AG08396 (cell line): ENCODE data around the gene TUBGCP4.

Experiments used
- DNase-seq: peaks from one replicate; pipeline ENCODE4 v3.0.0; 2012; ENCODE audit warnings: low spot score, mixed read lengths

TUBGCP4 gene

DNA sequence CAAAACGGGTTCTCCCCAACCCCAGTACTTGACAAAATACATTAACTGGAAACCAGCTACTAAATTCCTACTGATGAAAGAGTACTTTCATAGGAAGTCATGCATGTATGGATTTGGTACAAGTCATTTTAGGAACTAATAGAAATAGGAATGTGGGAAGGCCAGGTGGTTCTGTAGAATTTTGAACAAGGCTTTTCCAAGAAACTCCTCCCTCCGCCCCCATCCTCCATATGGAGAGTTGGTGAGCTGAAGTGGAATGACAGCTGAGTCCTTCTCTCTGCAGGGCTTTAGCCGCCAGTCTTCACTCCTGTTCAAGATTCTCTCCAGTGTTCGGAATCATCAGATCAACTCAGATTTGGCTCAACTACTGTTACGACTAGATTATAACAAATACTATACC lies 33.2 kb downstream of the TUBGCP4 start:
- no peak for DNase-seq

DNA sequence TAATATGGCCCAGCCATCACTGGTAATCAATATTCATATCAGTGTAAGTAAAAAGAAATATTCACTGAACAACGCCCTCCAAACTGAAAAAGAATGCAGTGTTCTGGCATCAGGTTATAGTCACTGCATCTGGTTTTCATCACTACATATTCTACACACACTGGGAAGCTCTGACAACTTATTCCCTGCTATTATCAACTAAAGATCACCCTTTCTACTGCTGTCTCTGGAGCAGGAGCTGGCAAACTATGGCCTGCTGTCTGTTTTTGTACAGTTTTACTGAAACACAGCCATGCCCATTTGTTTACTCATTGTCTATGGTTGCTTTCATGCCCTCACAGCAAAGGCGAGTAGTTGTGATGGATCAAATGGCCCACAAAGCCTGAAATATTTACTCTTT lies 35.3 kb downstream of the TUBGCP4 start:
- no peak for DNase-seq

DNA sequence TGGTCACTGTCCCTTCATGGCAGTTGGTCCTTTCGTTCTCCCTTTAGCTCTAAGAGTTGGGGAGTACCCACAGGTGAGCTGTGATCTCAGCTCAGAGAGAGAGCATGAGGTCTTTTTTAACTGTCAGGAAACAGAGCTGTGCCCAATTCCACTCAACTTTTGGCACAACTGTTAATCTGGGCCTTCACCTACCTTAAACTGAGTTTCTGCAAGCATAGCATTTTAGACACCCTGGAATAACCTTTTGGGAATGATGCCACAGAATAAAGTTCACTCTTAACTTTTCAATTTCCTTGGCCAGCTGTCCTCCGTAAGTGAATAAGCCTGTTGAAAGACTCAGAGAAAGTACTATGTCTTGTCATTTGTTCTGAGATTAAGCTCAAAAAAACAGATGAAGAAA lies 35.9 kb downstream of the TUBGCP4 start:
- DNase-seq = no peak

DNA sequence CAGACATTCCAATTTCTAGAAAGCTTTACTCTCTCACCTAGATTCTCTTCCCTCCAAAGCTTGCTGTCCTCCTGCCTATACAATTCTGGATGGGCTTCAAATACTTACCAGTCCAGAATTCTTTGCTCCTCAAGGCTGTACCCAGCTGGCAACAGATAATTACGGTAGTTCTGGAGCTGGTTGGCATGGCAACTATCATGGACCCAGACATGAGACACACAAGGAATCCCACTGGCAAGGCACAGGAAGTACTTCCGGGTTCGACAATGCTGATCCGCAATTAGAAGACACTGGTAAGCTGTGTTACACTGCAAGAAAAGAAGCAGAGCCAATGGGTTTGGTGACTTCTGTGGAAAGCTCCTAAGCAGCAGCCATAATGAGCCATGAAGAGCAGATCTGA lies 37.9 kb downstream of the TUBGCP4 start:
- no peak for DNase-seq

DNA sequence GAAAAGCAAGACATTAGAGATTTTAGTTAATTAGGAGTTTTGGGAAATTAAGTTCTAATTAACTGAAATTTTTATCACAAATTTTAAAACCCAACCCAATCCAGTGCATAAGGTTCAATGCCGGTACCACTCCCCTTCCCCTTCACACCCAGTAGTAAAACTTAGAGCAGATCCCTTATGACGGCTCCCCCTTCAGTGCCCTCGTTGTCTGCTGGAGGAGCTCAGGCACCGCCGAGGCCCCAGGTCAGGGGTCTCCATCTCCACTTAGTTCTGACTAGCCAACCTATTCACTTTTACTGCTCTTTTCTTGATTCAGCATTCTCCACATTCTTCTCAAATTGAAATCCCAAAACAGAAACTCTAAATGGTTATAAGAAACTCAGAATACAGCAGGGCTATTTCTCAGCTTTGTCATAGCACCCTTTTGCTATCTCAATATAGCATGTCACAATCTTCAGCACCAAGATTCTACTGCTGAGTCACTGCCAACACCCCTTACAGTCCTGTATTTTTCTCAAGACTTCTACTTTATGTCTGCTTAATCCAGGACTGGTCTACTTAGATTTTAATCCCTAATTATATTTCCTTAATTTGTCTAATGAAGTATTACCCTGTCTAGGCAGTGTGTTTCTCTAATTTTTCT lies 39.8 kb downstream of the TUBGCP4 start:
- peak; percentile 16 for DNase-seq

DNA sequence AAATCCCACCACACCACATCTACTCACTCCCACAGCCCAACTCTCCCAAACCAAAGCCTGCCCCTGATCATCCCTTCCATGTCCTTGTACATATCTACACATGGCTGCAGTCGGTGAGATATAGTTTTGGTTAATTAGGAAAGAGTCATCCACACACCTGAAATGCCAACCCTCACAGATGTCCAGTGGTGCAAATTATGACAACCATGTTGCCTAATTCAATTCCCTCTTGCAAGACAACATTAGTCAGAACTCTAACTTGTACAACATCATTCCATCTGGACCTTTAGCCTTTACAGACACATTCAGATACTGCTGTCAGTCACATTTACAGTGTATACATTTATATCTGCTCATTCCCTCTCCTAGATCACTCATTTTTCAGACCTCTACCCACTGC lies 41.2 kb downstream of the TUBGCP4 start:
- DNase-seq = no peak

DNA sequence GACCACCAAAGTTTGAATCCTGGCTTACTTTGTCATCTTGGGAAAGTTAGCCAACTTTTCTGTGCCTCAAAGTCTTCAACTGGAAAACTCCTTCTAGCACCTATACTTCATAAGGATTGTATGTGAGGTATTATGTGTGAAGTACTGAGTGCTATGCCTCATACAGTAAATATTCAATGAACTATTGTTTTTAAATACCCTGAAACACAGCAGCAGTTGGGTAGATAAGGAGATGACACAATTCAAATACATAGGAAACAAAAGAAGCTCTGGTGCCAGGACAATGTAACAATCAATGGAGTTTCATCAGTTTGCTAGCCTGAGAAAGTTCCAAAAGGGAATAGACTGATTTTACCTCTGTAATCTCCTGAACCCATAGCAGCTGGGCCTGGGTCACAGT lies 43.3 kb downstream of the TUBGCP4 start:
- DNase-seq = no peak

DNA sequence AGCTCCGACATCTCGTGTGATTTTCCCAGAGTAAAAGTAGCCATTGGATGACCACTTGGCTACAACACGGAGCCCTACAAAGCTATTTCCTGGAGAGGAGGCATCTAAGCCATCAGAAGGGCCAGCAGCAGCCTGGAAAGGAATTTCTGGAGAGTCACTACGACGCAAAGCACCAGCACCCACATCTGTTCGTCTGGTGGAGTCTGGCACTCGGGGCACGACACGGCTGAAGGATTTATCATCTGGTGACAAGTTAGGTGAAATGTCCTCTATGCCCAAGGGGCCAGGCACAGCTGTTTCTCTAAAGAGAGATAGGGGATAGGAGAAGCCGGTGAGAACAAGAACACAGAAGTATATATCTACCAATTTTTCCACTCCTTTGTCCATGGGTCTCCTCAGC lies 49.5 kb downstream of the TUBGCP4 start:
- DNase-seq = no peak

DNA sequence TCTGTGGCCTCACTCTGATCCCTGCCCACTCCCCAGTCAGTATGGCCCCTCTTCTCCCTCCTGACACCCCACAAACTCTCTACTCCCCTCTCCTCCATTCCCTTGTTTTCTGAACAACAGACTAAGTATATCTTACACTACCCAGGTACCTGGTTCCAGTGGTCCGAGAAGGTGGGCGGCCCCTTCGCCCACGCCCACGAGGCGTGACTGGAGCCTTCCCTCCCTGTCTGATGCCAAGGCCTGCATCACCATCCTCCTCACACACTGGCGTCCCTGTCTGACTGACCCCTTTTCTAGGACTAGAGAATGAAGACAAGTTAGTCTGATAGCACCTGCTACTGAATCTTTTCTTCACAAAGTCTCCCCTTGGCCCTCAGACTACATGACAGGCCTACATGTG lies 50.0 kb downstream of the TUBGCP4 start:
- DNase-seq = no peak

DNA sequence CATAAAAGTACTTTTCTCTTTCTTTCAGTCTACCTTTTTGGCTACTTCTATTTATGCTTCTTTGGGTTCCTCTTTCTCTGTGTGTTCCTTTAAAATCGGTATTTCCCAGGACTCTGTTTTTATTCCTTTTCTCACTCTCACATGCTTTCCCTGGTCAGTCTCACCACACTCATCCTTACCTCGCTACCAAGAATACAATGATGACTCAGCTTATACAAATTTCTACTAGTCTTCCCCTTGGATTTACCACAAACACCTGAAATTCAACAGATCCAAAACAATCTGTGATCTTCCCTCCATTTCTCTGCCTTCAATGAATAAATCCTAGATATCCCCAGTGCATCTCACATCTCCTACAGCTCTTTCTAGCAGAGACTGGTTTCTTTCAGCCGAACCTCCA lies 52.9 kb downstream of the TUBGCP4 start:
- DNase-seq = no peak

DNA sequence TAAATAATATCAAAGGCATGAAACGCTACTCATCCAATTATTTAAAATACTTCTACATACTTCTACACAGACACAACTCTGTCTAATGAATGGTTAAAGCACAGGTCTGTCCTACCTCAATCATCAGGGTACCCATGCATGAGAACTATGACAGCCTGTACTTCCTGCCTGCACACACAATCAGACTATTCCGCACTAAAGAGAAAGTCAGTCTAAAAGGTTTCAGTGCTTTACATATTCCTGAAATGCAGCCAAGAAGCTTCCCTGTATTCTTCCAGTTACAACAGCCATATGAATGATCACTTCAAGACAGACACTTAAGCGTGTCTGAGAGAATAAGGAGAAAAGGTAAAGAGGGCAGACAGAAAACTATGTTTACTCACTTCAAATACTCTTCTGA lies 58.8 kb downstream of the TUBGCP4 start:
- no peak for DNase-seq

DNA sequence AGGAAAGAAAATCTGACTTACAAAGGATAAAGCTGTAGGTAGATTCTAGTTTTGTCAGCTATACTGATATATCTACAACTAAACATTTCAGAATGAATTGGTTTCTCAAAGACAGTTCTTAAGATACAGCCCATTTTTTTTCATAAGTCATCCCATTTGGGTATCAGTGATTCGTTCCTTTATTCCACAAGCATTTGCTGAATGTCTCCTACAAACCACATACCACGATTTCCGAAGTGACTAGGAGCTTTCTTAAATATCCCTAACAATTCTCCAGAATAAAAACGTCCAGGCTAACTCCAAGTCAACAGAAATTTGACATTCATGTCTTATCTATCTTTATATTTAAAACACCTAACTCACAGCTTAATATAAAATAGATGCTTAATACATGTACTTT lies 62.3 kb downstream of the TUBGCP4 start:
- DNase-seq = no peak

DNA sequence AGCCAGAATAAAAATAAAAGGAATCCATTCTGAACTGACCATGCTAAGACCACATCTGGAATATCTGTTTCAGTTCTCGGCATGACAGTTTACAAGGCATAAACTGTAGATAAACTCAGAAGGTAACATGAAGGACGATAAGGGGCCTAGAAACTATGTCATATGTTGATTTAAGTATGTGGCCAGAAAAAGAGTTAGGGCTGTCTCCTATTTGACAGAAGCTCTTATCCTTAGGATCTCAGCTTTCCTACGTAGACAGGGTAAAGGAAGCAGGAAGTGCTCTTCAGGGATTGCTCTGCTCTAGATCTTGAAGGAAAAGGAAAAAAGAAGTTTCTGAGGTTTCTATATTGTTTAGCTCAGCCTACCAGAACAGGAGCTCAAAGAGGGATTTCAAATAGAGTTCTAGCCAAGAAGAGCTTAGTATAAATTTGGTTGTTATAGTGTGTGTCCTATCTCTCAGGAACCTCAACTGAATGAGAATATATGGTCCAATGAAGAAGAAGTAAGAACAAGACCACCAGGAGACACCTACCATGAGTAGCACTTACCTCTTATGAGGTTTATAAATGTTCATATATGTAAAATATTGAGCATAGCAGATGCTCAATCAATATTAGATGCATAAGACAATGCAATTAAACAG lies 62.9 kb downstream of the TUBGCP4 start:
- no peak for DNase-seq

DNA sequence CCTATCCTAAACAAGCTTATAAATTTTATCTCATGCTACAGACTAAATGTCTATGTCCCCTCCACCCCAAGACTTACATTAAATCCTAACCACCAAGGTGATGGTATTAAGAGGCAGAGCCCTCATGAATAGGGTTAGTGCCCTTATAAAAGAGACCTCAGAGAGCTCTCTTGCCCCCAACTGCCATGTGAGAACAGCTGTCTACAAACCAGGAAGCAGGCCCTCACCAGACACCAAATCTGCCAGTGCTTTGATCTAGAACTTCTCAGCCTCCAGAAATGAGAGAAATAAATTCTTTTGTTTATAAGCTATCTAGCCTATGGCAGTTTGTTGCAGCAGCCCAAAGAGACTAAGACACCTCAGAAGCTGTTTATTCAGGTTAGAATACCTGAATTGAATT lies 63.5 kb downstream of the TUBGCP4 start:
- no peak for DNase-seq

DNA sequence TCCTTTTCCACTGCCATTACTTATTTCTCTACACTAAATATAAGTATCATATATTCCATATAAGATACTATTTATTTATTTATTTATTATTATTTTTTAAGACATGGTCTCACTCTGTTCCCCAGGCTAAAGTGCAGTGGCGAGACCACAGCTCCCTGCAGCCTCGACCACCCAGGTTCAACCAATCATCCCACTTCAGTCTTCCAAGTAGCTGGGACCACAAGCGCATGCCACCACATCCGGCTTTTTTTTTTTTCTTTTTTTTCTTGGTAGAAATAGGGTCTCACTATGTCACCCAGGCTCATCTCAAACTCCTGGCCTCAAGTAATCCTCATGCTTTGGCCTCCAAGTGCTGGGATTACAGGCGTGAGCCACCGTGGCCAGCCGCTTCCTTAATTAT lies 65.5 kb downstream of the TUBGCP4 start:
- DNase-seq = no peak

DNA sequence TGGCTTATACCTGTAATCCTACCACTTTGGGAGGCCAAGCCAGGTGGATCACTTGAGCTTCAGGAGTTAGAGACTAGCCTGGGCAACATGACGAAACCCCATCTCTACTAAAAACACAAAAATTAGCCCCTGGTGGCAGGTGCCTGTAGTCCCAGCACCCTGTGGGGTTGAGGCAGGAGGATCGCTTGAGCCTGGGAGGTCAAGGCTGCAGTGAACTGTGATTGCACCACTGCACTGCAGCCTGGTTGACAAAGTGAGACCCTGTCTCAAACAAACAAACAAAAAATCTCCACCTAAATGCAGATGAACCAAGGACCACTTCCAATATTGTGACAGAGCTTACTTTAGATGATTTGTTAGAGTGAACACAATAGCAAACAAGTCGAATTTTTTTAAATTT lies 68.4 kb downstream of the TUBGCP4 start:
- no peak for DNase-seq

DNA sequence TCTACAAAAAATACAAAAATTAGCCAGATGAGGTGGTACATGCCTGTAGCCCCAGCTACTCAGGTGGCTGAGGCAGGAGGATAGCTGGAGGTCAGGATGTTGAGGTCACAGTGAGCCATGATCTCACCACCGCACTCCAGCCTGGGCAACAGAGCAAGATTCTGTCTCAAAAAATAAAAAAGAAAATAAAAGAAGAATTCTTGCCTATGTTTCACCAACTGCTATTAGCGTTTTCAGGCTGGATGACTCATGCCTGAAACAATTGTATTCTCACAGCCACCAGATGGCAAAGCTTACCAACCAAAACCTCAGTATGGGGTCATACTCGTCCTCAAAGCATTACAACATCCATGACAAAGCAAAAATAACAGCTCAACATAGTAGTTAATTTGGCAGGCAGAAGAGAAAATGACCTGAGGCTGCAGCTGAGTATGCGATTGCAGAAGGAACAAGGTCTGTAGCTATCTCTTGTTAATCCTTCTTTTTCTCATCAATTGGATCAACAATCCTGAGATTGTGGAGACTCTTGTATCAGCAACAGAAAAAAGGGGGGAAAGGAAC lies 69.9 kb downstream of the TUBGCP4 start:
- DNase-seq = peak; percentile 83

DNA sequence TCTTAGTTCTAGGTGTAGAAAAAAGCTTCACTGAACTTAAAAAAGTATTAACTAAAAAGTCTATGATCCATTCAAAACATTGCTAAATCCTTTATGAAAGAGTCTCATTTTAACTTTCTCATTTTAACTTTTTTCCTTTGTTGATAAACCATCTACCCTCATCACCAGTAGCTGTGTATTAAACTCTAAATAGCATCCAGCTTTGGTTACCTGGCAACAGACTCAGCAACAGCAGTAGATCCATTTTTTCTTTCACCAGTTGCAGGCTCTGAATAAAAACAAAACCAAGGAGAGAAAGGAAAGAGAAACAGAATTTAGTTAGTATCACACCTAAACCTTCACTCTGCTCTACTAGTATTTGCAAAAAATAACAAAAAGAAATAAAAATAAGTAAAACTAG lies 70.4 kb downstream of the TUBGCP4 start:
- peak; percentile 34 for DNase-seq

DNA sequence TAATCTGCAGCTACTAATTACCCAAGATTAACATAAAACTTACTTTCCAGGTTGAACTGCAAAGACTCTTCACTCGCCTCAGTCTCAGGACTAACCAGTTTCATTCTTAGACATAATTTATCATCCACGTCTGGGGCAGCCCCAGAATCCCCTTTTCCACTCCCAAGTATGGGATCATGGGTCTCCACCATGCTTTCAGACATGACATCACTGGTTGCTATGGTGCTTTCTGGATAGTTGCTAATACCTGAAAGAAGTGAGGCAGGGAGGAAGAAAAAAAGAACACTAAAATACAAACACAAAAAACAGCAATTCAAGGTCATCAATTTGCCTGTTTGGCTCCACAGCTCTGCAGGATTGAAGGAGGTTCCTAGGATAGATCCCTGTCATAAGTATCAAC lies 75.4 kb downstream of the TUBGCP4 start:
- DNase-seq = no peak

DNA sequence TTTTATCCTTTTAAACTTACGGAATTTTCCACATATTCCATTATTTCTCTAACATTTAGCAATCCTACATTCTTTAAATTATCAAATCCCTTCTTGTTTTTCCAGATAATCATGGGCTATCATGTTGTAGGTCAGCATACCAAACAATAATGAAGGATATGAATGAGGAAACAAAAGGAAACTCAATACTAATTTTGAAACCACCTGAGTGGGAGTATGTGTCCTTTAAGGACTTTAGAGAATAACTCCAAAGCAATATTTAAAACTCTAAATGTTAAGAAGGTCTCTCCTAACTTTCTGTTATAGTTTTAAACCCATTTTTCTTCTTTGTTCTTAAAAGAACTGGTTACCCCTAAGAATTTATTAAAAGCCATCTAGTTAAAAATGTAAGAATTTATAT lies 79.1 kb downstream of the TUBGCP4 start:
- DNase-seq = no peak
